H9 (cell line): Measurements from ENCODE around the gene DHODH. TPM values are rescaled to one million over a fixed set of nuclear protein-coding genes. Genes with fewer than 3 reads are reported as not detected.

Source experiments
- DNase-seq: peaks from one replicate; pipeline ENCODE4 v3.0.0-alpha.2; 2017
- H2AFZ ChIP-seq: one replicate; pipeline ENCODE4 v1.6.1; 2013; ENCODE audit warnings: mild to moderate bottlenecking, low read length, control low read depth, moderate library complexity
- H2AK5ac ChIP-seq: 2 replicates; pipeline ENCODE4 v1.6.1; 2013; ENCODE audit warnings: low read length, control low read depth, mixed read lengths; ENCODE audit not compliant: insufficient read length
- H2BK120ac ChIP-seq: one replicate; pipeline ENCODE4 v1.6.1; 2013; ENCODE audit warnings: low read depth, mild to moderate bottlenecking, low read length, control low read depth, inconsistent platforms; ENCODE audit not compliant: poor library complexity, severe bottlenecking
- H2BK12ac ChIP-seq: 2 replicates; pipeline ENCODE4 v1.6.1; 2013; ENCODE audit warnings: low read length, control low read depth, mixed read lengths, low read depth; ENCODE audit not compliant: insufficient read length
- H2BK15ac ChIP-seq: 2 replicates; pipeline ENCODE4 v1.6.1; 2013; ENCODE audit warnings: low read depth, low read length, control low read depth
- H2BK20ac ChIP-seq: one replicate; pipeline ENCODE4 v1.6.1; 2013; ENCODE audit warnings: low read depth, mild to moderate bottlenecking, low read length, control low read depth, inconsistent platforms; ENCODE audit not compliant: poor library complexity, severe bottlenecking
- H2BK5ac ChIP-seq: 2 replicates; pipeline ENCODE4 v1.6.1; 2013; ENCODE audit warnings: low read length, control low read depth, mixed read lengths; ENCODE audit not compliant: insufficient read length
- H3K14ac ChIP-seq: 2 replicates; pipeline ENCODE4 v1.6.1; 2013; ENCODE audit warnings: low read length, control low read depth; ENCODE audit not compliant: insufficient read depth
- H3K18ac ChIP-seq: 2 replicates; pipeline ENCODE4 v1.6.1; 2013; ENCODE audit warnings: low read depth, mild to moderate bottlenecking, mixed read lengths, low read length, control low read depth; ENCODE audit not compliant: insufficient read length
- H3K23ac ChIP-seq: 2 replicates; pipeline ENCODE4 v1.6.1; 2013; ENCODE audit warnings: low read length, control low read depth, mixed read lengths, low read depth; ENCODE audit not compliant: insufficient read length
- H3K23me2 ChIP-seq: 2 replicates; pipeline ENCODE4 v1.6.1; 2013; ENCODE audit warnings: low read depth, mild to moderate bottlenecking, mixed read lengths, low read length, control low read depth; ENCODE audit not compliant: insufficient read length, poor library complexity, severe bottlenecking
- H3K27ac ChIP-seq: 2 replicates; pipeline ENCODE4 v1.5.1; 2013; ENCODE audit warnings: low read length, control low read depth, mixed read lengths, low read depth; ENCODE audit not compliant: insufficient read length
- H3K27me3 ChIP-seq: 2 replicates; pipeline ENCODE4 v1.6.1; 2013; ENCODE audit warnings: low read length, control low read depth, inconsistent platforms; ENCODE audit not compliant: insufficient read depth
- H3K4ac ChIP-seq: 2 replicates; pipeline ENCODE4 v1.6.1; 2013; ENCODE audit warnings: low read depth, mild to moderate bottlenecking, control low read depth, inconsistent platforms, low read length, moderate library complexity
- H3K4me1 ChIP-seq: 2 replicates; pipeline ENCODE4 v1.6.1; 2013; ENCODE audit warnings: low read length, control low read depth, inconsistent platforms; ENCODE audit not compliant: insufficient read depth
- H3K4me2 ChIP-seq: 2 replicates; pipeline ENCODE4 v1.6.1; 2013; ENCODE audit warnings: low read length, control low read depth, mixed read lengths; ENCODE audit not compliant: insufficient read length, insufficient read depth
- H3K56ac ChIP-seq: 2 replicates; pipeline ENCODE4 v1.6.1; 2013; ENCODE audit warnings: low read depth, mild to moderate bottlenecking, mixed read lengths, low read length, control low read depth; ENCODE audit not compliant: insufficient read length
- H3K79me1 ChIP-seq: 2 replicates; pipeline ENCODE4 v1.6.1; 2013; ENCODE audit warnings: low read depth, mild to moderate bottlenecking, moderate library complexity, low read length, control low read depth, inconsistent platforms; ENCODE audit not compliant: insufficient read depth, poor library complexity, severe bottlenecking
- H3K79me2 ChIP-seq: 2 replicates; pipeline ENCODE4 v1.6.1; 2013; ENCODE audit warnings: low read length, control low read depth, inconsistent platforms; ENCODE audit not compliant: insufficient read depth
- H3K9ac ChIP-seq: 2 replicates; pipeline ENCODE4 v1.6.1; 2013; ENCODE audit warnings: low read length, control low read depth, mixed read lengths; ENCODE audit not compliant: insufficient read length; ENCODE audit errors: extremely low read depth
- H3K9me3 ChIP-seq: one replicate; pipeline ENCODE4 v1.6.1; 2013; ENCODE audit warnings: low read depth, low read length, inconsistent platforms; ENCODE audit not compliant: control insufficient read depth
- H3T11ph ChIP-seq: one replicate; pipeline ENCODE4 v1.6.1; 2013; ENCODE audit warnings: mild to moderate bottlenecking, low read length, control low read depth, inconsistent platforms
- H4K20me1 ChIP-seq: one replicate; pipeline ENCODE4 v1.6.1; 2013; ENCODE audit not compliant: control insufficient read depth, insufficient read length, insufficient read depth
- H4K5ac ChIP-seq: 2 replicates; pipeline ENCODE4 v1.6.1; 2013; ENCODE audit warnings: low read depth, mild to moderate bottlenecking, mixed read lengths, low read length, control low read depth; ENCODE audit not compliant: insufficient read length
- H4K8ac ChIP-seq: replicated peaks from 2 replicates; pipeline ENCODE4 v1.6.1; 2013; ENCODE audit warnings: low read length, control low read depth, mixed read lengths, low read depth; ENCODE audit not compliant: insufficient read length
- H4K91ac ChIP-seq: 2 replicates; pipeline ENCODE4 v1.6.1; 2013; ENCODE audit warnings: low read depth, mild to moderate bottlenecking, moderate library complexity, mixed read lengths, low read length, control low read depth; ENCODE audit not compliant: insufficient read length
- H3K27ac Mint-ChIP-seq, 3 experiments: 2 replicates in 2 of 3; 3 replicates in 1 of 3; pipeline ENCODE4 v1.8.0; 2020 to 2021; ENCODE audit warnings: mixed read lengths in 3 of 3, mild to moderate bottlenecking in 1 of 3, moderate library complexity in 1 of 3
- H3K27me3 Mint-ChIP-seq: 2 replicates; pipeline ENCODE4 v1.8.0; 2021; ENCODE audit warnings: low read depth, mild to moderate bottlenecking, moderate library complexity, mixed read lengths
- H3K36me3 Mint-ChIP-seq, 3 experiments: 2 replicates in 2 of 3; 3 replicates in 1 of 3; pipeline ENCODE4 v1.8.0; 2020 to 2021; ENCODE audit warnings: low read depth in 3 of 3, mixed read lengths in 3 of 3; ENCODE audit not compliant: insufficient read depth in 1 of 3
- H3K4me1 Mint-ChIP-seq, 2 experiments: 2 replicates each; pipeline ENCODE4 v1.8.0; 2020; ENCODE audit warnings: mixed read lengths in 2 of 2
- H3K4me3 Mint-ChIP-seq, 2 experiments: 2 replicates in 1 of 2; 3 replicates in 1 of 2; pipeline ENCODE4 v1.8.0; 2020 to 2021; ENCODE audit warnings: mild to moderate bottlenecking in 2 of 2, mixed read lengths in 2 of 2, moderate library complexity in 1 of 2
- H3K9me3 Mint-ChIP-seq, 2 experiments: 2 replicates in 1 of 2; 3 replicates in 1 of 2; pipeline ENCODE4 v1.8.0; 2020; ENCODE audit warnings: mild to moderate bottlenecking in 2 of 2, mixed read lengths in 2 of 2, moderate library complexity in 1 of 2
- CTCF ChIP-seq: fragments of 200-600 bp; sonication (generic); conservative IDR thresholded peaks from 3 replicates; pipeline ENCODE4 v1.8.0; 2021; ENCODE audit warnings: antibody characterized with exemption, mild to moderate bottlenecking
- WGBS: extraction: QIAGEN DNeasy Blood & Tissue Kit; methylation state at CpG from one replicate; pipeline ENCODE4 v1.1.7; 2013; ENCODE audit warnings: missing lambda C conversion rate, low lambda C conversion rate, mixed read lengths; ENCODE audit not compliant: insufficient read length; ENCODE audit errors: extremely low coverage; 5-methylcytosine and 5-hydroxymethylcytosine counted together
- total RNA-seq: library from RNA; stranded (reverse); gene quantifications from 2 replicates; pipeline ENCODE4 v1.2.1, GENCODE V29; 2021

The DHODH gene
- total RNA-seq, 1 experiment from 2014 or later = 16.4 TPM

GRCh38 chr16:72044296-72044695, 35.8 kb downstream of the DHODH start:
- H3K4me2 ChIP-seq = no peak overlapping the region
- no peaks in the 10 kb centered on the region for H3K79me1 ChIP-seq
- H3K9me3 ChIP-seq = no peaks in the 10 kb centered on the region
- H2BK120ac ChIP-seq = no peak overlapping the region
- no peak overlapping the region for H4K5ac ChIP-seq
- H3K14ac ChIP-seq = no peak overlapping the region
- no peak overlapping the region for H2BK12ac ChIP-seq
- no peak for DNase-seq
- H3K4me1 ChIP-seq = no peaks in the 10 kb centered on the region
- no peak overlapping the region for H3K9ac ChIP-seq
- H3K36me3 Mint-ChIP-seq = no peaks in the 10 kb centered on the region; a peak in 1 of 7 replicates
- H4K91ac ChIP-seq = no peak overlapping the region
- peaks cover 5% of the 10 kb centered on the region for H3K27me3 Mint-ChIP-seq
- peaks cover 4 to 5% of the 10 kb centered on the region in 2 experiments; a peak in 3 of 5 replicates for H3K9me3 Mint-ChIP-seq
- no peak overlapping the region for H2BK20ac ChIP-seq
- H4K20me1 ChIP-seq = no peaks in the 10 kb centered on the region
- no peak overlapping the region for H2AK5ac ChIP-seq
- H2BK15ac ChIP-seq = no peak overlapping the region
- no peaks in the 10 kb centered on the region for H3K79me2 ChIP-seq
- H4K8ac ChIP-seq = no peak overlapping the region
- no peak overlapping the region for H3K4me3 Mint-ChIP-seq
- H3K23me2 ChIP-seq = no peaks in the 10 kb centered on the region
- H3K27me3 ChIP-seq = no peaks in the 10 kb centered on the region
- no peak overlapping the region for H3K27ac ChIP-seq
- H3K27ac Mint-ChIP-seq = no peak overlapping the region
- no peak overlapping the region for H3T11ph ChIP-seq
- no peak overlapping the region for H2BK5ac ChIP-seq
- H3K56ac ChIP-seq = no peak overlapping the region
- no CpG with 5 or more reads among the region's 6 CpGs for WGBS
- no peaks in the 10 kb centered on the region for H3K4me1 Mint-ChIP-seq
- H2AFZ ChIP-seq = no peak overlapping the region
- TF ChIP-seq CTCF = no peak
- H3K4ac ChIP-seq = no peak overlapping the region
- no peak overlapping the region for H3K23ac ChIP-seq
- H3K18ac ChIP-seq = no peak overlapping the region
